Non-pigmented ciliary epithelial cell (primary cell): ENCODE measurements around the gene MS4A13.
"Not testable (repeated sequence)": the region's sequence is repeated elsewhere in the genome, so short reads cannot be mapped to it uniquely, and the experiment has no call there.

Experiments used
- DNase-seq: peaks from one replicate; pipeline ENCODE4 v3.0.0-alpha.2; 2010; ENCODE audit warnings: low read depth

Gene MS4A13

GRCh38 chr11:60515144-60515855 lies at the start of gene MS4A13:
Gene MS4A13, plus strand, starts transcription at chr11:60515392. Its CDS starts 2,692 bp downstream, at chr11:60518084.
- no peak for DNase-seq

GRCh38 chr11:60468829-60469228 lies 46.4 kb upstream of the MS4A13 start:
- no peak for DNase-seq

- DNase-seq: no peak
Measured at GRCh38 chr11:60469723-60470122, 45.5 kb upstream of the MS4A13 start.

GRCh38 chr11:60477035-60477445 lies 38.2 kb upstream of the MS4A13 start:
- DNase-seq: no peak

GRCh38 chr11:60482361-60482760 lies 32.8 kb upstream of the MS4A13 start:
- no peak for DNase-seq

GRCh38 chr11:60485987-60486386 lies 29.2 kb upstream of the MS4A13 start:
- no peak for DNase-seq

GRCh38 chr11:60492488-60493009 lies 22.6 kb upstream of the MS4A13 start, which contains the start of gene MS4A12:
Gene MS4A12, plus strand, starts transcription at chr11:60492778. Its CDS starts 4,541 bp downstream, at chr11:60497319.
- no peak for DNase-seq

GRCh38 chr11:60493454-60493853 lies 21.7 kb upstream of the MS4A13 start:
- no peak for DNase-seq

GRCh38 chr11:60498399-60498798 lies 16.8 kb upstream of the MS4A13 start:
- DNase-seq: no peak

- DNase-seq: no peak
Measured at GRCh38 chr11:60498853-60499252, 16.3 kb upstream of the MS4A13 start.

- DNase-seq: no peak
Measured at GRCh38 chr11:60500276-60500910, 14.8 kb upstream of the MS4A13 start.

- no peak for DNase-seq
Measured at GRCh38 chr11:60502221-60502775, 12.9 kb upstream of the MS4A13 start.

- DNase-seq: no peak
Measured at GRCh38 chr11:60504219-60504905, 10.8 kb upstream of the MS4A13 start.

GRCh38 chr11:60509609-60510008 lies 5.6 kb upstream of the MS4A13 start:
- DNase-seq: not testable (repeated sequence)

GRCh38 chr11:60510209-60510608 lies 5.0 kb upstream of the MS4A13 start:
- DNase-seq: not testable (repeated sequence)

- DNase-seq: no peak
Measured at GRCh38 chr11:60511393-60511792, 3.8 kb upstream of the MS4A13 start.

GRCh38 chr11:60512651-60513225 lies 2.5 kb upstream of the MS4A13 start:
- no peak for DNase-seq

GRCh38 chr11:60513496-60514460 lies 1.4 kb upstream of the MS4A13 start:
- no peak for DNase-seq

- no peak for DNase-seq
Measured at GRCh38 chr11:60528465-60528864, 13.3 kb downstream of the MS4A13 start.

- no peak for DNase-seq
Measured at GRCh38 chr11:60528934-60529333, 13.7 kb downstream of the MS4A13 start.
